Natural killer cell (primary cell): Measurements from ENCODE around the gene STX19. TPM values are rescaled to one million over a fixed set of nuclear protein-coding genes. Genes with fewer than 3 reads are reported as not detected.
A peak's percentile ranks its signal among the peaks of the same experiment; 100 is the strongest.

ENCODE experiments used
- ATAC-seq, 3 donors: fragments of 150-1000 bp in 2 of 3; fragments of 200-7000 bp in 1 of 3; cut with Tn5 transposase; 1 replicate in 1 of 3; 2 replicates in 2 of 3; pipeline ENCODE4 v1.10.0; 2021; ENCODE audit warnings: mild to moderate bottlenecking in 2 of 3, moderate library complexity in 2 of 3
- DNase-seq, 2 donors: peaks; one replicate each; pipeline versions ENCODE4 v3.0.0 to v3.0.0-alpha.2; 2013 to 2021; ENCODE audit warnings: mixed read lengths in 1 of 2
- H3K27ac ChIP-seq: one replicate; pipeline ENCODE4 v1.5.1; 2013; ENCODE audit warnings: mild to moderate bottlenecking, low read length
- H3K27me3 ChIP-seq: one replicate; pipeline ENCODE4 v1.6.1; 2013; ENCODE audit warnings: low read length; ENCODE audit not compliant: control insufficient read depth, insufficient read depth
- H3K36me3 ChIP-seq: one replicate; pipeline ENCODE4 v1.6.1; 2013; ENCODE audit warnings: low read length; ENCODE audit not compliant: control insufficient read depth, insufficient read depth
- H3K4me1 ChIP-seq: one replicate; pipeline ENCODE4 v1.6.1; 2013; ENCODE audit warnings: low read length; ENCODE audit not compliant: control insufficient read depth, insufficient read depth
- H3K4me3 ChIP-seq: one replicate; pipeline ENCODE4 v1.5.1; 2013; ENCODE audit warnings: low read length
- H3K9me3 ChIP-seq: one replicate; pipeline ENCODE4 v1.6.1; 2013; ENCODE audit warnings: low read length; ENCODE audit not compliant: control insufficient read depth, insufficient read depth
- H3K27ac Mint-ChIP-seq, 2 donors: one replicate each; pipeline ENCODE4 v1.8.0; 2022; ENCODE audit warnings: mild to moderate bottlenecking in 2 of 2, mixed read lengths in 2 of 2, moderate library complexity in 1 of 2
- H3K27me3 Mint-ChIP-seq, 2 donors: one replicate each; pipeline ENCODE4 v1.8.0; 2022; ENCODE audit warnings: low read depth in 2 of 2, mixed read lengths in 2 of 2
- H3K36me3 Mint-ChIP-seq: one replicate; pipeline ENCODE4 v1.8.0; 2022; ENCODE audit warnings: mixed read lengths
- H3K4me1 Mint-ChIP-seq, 2 donors: one replicate each; pipeline ENCODE4 v1.8.0; 2022; ENCODE audit warnings: mixed read lengths in 2 of 2
- H3K4me3 Mint-ChIP-seq: one replicate; pipeline ENCODE4 v1.8.0; 2022; ENCODE audit warnings: mild to moderate bottlenecking, moderate library complexity, mixed read lengths
- H3K9me3 Mint-ChIP-seq, 2 donors: one replicate each; pipeline ENCODE4 v1.8.0; 2022; ENCODE audit warnings: mixed read lengths in 2 of 2
- WGBS: methylation state at CpG from one replicate; pipeline ENCODE4 v1.1.7; 2013; ENCODE audit warnings: missing lambda C conversion rate; ENCODE audit not compliant: insufficient coverage; 5-methylcytosine and 5-hydroxymethylcytosine counted together
- intact Hi-C: fragments of 100-400 bp; cut with micrococcal nuclease; formaldehyde crosslinking; loops from one replicate; pipeline ENCODE4 v1.14.2; 2022
- total RNA-seq, 4 donors: library from RNA; stranded (reverse); fragments of 120-200 nt in 1 of 4; gene quantifications; one replicate each; pipeline versions ENCODE4 v1.2.3 to v1.2.4, GENCODE V29; 2013 to 2022
- TF ChIP-seq, protein P1 (sequence below): fragments of 200-600 bp; IDR thresholded peaks from one replicate; pipeline ENCODE4 v1.8.0; 2022; ENCODE audit warnings: antibody characterized with exemption

Gene STX19
- total RNA-seq, 3 donors from 2014 or later (not counting 1 experiment from before 2014, with no cell fraction given) = not detected

DNA sequence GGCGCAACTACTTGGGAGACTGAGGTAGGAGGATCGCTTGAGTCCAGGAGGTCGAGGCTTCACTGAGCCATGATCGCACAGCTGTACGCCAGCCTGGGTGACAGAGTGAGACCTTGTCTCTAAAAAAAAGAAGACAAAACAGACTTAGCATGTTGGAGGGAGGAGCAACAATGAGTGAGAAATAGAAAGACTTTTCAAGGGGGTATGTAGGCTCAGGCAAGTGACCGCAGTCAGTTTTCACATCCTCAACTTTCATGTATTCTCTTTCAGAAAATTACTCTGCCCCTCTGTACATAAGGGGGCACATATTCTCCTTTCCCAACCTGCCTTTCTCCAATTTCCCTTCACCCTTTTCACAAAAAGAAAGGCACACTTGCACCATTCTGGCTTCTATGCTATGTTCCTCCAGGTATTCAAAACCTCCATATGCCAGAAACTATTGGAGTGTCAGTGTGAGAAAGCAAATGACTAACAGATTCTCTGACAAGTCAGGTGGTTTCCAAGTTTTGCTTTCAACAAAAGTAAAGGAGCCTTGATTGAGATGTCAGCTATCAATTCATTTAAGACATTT is 42.0 kb upstream of the STX19 start:
- Histone ChIP-seq H3K9me3 (no peaks in the 10 kb centered on the region), H3K4me3 (no peak overlapping the region), H3K4me1 (no peaks in the 10 kb centered on the region), H3K27me3 (no peaks in the 10 kb centered on the region), H3K36me3 (peaks cover 19% of the 10 kb centered on the region), H3K27ac (no peak overlapping the region)
- TF ChIP-seq, protein P1, sequence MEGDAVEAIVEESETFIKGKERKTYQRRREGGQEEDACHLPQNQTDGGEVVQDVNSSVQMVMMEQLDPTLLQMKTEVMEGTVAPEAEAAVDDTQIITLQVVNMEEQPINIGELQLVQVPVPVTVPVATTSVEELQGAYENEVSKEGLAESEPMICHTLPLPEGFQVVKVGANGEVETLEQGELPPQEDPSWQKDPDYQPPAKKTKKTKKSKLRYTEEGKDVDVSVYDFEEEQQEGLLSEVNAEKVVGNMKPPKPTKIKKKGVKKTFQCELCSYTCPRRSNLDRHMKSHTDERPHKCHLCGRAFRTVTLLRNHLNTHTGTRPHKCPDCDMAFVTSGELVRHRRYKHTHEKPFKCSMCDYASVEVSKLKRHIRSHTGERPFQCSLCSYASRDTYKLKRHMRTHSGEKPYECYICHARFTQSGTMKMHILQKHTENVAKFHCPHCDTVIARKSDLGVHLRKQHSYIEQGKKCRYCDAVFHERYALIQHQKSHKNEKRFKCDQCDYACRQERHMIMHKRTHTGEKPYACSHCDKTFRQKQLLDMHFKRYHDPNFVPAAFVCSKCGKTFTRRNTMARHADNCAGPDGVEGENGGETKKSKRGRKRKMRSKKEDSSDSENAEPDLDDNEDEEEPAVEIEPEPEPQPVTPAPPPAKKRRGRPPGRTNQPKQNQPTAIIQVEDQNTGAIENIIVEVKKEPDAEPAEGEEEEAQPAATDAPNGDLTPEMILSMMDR = no peak
- H3K4me3 Mint-ChIP-seq = no peak overlapping the region
- peaks cover 58 to 61% of the 10 kb centered on the region in 2 donors for H3K4me1 Mint-ChIP-seq
- no peak for DNase-seq
- H3K27ac Mint-ChIP-seq = peak overlapping the region in 1 of 2 donors; percentile 42
- peaks cover 9% of the 10 kb centered on the region for H3K36me3 Mint-ChIP-seq
- no peak for ATAC-seq
- peaks cover 0 to 3% of the 10 kb centered on the region in 2 donors for H3K9me3 Mint-ChIP-seq
- no peaks in the 10 kb centered on the region for H3K27me3 Mint-ChIP-seq
- intact Hi-C loops = no loop called here
- 91% methylated on average over 6 of the region's 6 CpGs for WGBS

DNA sequence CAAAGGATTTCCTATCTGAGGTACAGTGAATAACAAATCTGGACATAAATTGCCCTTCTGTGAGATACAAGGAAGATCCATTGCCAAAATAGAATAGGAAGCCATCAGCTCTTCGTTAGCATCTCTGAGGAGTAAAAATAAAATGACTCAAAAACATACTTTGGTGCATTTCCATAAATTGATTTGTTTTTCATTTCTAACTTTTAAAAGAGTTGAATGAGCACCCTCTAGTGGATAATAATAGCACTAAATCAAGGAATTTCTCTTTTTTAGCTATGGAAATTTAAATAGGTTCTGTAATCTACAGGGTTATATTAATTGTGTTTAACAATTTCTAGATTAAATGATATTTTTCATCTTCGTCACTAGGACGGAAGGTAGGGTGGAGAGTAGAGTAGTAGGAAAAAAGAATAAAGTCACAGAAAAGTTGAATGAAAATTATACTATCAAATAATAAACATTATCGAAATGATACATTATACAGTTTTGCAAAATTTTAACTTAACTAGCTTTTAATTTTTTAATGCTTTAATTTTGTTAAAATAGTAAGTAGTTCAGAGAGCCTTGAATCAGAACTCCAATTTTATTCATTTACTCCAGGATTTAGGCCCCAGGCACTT is 40.9 kb upstream of the STX19 start:
- WGBS = 20% methylated on average over 1 of the region's 4 CpGs
- Histone ChIP-seq H3K36me3 (peaks cover 19% of the 10 kb centered on the region), H3K4me1 (no peaks in the 10 kb centered on the region), H3K9me3 (no peaks in the 10 kb centered on the region), H3K27ac (no peak overlapping the region), H3K4me3 (no peak overlapping the region), H3K27me3 (no peaks in the 10 kb centered on the region)
- intact Hi-C loops = loop anchor here (1.0 kb wide), 1 partner anchor 65 kb away; no protein-coding TSS in a partner anchor
- TF ChIP-seq, protein P1 = peak; percentile 76
- ATAC-seq (peak in 1 of 3 donors; percentile 39), DNase-seq (peak in 1 of 2 donors; percentile 39)
- peaks cover 0 to 3% of the 10 kb centered on the region in 2 donors for H3K9me3 Mint-ChIP-seq
- H3K27ac Mint-ChIP-seq = peak overlapping the region; percentile 46 to 67
- no peak overlapping the region for H3K4me3 Mint-ChIP-seq
- peaks cover 61 to 62% of the 10 kb centered on the region in 2 donors for H3K4me1 Mint-ChIP-seq
- H3K36me3 Mint-ChIP-seq = peaks cover 9% of the 10 kb centered on the region
- H3K27me3 Mint-ChIP-seq = no peaks in the 10 kb centered on the region

DNA sequence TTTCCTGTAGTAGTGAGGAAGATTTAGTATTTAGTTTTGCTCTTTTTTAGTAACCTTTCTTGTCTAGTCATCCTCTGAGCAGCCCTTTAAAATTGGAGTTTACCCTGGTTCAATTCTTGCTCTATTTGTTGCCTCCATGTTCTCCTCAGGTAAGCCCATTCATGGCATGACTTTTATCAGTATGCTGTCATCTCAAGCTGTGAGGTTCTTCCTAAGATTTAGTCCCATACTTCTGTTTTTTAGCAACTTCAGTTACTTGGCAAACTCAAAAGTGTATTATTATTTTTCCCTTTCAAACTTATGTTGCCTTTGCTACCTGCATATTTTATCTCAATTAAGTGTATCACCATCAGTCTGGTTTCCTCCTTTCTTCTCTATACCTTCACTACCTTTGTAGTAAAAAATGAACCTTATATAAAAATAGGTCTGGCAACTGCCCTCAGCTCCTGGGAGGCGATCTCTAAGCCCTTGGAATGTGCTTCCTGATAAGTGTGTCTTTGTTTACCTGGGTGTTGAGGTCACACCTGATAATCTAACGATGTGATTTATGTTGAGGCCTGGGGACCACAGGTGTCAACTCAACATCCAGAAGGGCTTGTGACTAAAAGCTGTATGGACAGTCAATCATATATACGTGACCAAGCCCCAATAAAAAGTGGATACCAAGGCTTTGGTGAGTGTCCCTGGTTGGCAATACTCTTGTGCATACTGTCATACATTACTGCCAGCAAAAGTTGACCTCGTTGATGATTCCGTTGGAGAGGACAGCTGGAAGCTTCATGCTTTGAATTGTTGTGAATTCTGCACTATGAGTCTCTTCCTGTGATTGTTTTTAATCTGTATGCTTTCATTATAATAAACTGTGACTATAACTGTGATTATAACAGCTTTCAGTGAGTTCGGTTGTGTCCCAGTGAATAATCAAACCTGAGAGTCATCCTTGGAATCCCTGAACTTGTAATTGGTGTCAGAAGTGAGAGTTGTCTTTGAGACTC is 38.4 kb upstream of the STX19 start:
- intact Hi-C loops = no loop called here
- Histone ChIP-seq H3K36me3 (peaks cover 19% of the 10 kb centered on the region), H3K27me3 (no peaks in the 10 kb centered on the region), H3K9me3 (no peaks in the 10 kb centered on the region), H3K4me3 (no peak overlapping the region), H3K27ac (no peak overlapping the region), H3K4me1 (peaks cover 7% of the 10 kb centered on the region)
- no peak overlapping the region for H3K4me3 Mint-ChIP-seq
- 96% methylated on average over 5 of the region's 6 CpGs for whole genome bisulfite sequencing
- TF ChIP-seq, protein P1 = no peak
- peak overlapping the region; percentile 47 to 48 for H3K27ac Mint-ChIP-seq
- ATAC-seq (no peak), DNase-seq (no peak)
- H3K36me3 Mint-ChIP-seq = peaks cover 9% of the 10 kb centered on the region
- no peaks in the 10 kb centered on the region for H3K9me3 Mint-ChIP-seq
- no peaks in the 10 kb centered on the region for H3K27me3 Mint-ChIP-seq
- H3K4me1 Mint-ChIP-seq = peaks cover 54 to 57% of the 10 kb centered on the region in 2 donors
